HepG2 (cell line): ENCODE data around the gene RAB17. TPM values are rescaled to one million over a fixed set of nuclear protein-coding genes. Genes with fewer than 3 reads are reported as not detected.

Experiments
- BCL3 ChIP-seq: sonication (generic); formaldehyde crosslinking; IDR thresholded peaks from 2 replicates; pipeline ENCODE4 v1.5.1; 2020; ENCODE audit warnings: mild to moderate bottlenecking, missing genetic modification reagents, moderate library complexity
- FOXO1 ChIP-seq: sonication (generic); formaldehyde crosslinking; IDR thresholded peaks from 2 replicates; pipeline ENCODE4 v1.4.0; 2020; ENCODE audit warnings: missing genetic modification reagents
- GTF3A ChIP-seq: sonication (generic); formaldehyde crosslinking; conservative IDR thresholded peaks from 2 replicates; pipeline ENCODE4 v1.4.0; 2020; ENCODE audit warnings: mild to moderate bottlenecking, missing genetic modification reagents
- IKZF5 ChIP-seq: IDR thresholded peaks from 2 replicates; pipeline ENCODE4 v1.6.1; 2018; ENCODE audit warnings: missing genetic modification reagents, mild to moderate bottlenecking, missing compliant biosample characterization
- KLF11 ChIP-seq: IDR thresholded peaks from 2 replicates; pipeline ENCODE4 v1.6.1; 2016; ENCODE audit warnings: missing compliant biosample characterization
- NR1H2 ChIP-seq: sonication (generic); formaldehyde crosslinking; IDR thresholded peaks from 2 replicates; pipeline ENCODE4 v1.8.1; 2022; ENCODE audit warnings: low read depth, missing genetic modification reagents, borderline replicate concordance
- NR3C1 ChIP-seq: sonication (generic); formaldehyde crosslinking; IDR thresholded peaks from 2 replicates; pipeline ENCODE4 v1.4.0; 2020; ENCODE audit warnings: missing genetic modification reagents
- POLR2AphosphoS2 ChIP-seq: IDR thresholded peaks from 2 replicates; pipeline ENCODE4 v1.6.1; 2011; ENCODE audit warnings: low read depth, low read length, improper control_type of control experiment
- RCOR2 ChIP-seq: IDR thresholded peaks from 2 replicates; pipeline ENCODE4 v1.6.1; 2016; ENCODE audit warnings: missing biosample characterization, missing genetic modification reagents
- SALL1 ChIP-seq: sonication (generic); formaldehyde crosslinking; IDR thresholded peaks from 2 replicates; pipeline ENCODE4 v1.8.0; 2022; ENCODE audit warnings: mild to moderate bottlenecking, missing genetic modification reagents
- SP1 ChIP-seq, 2 experiments: fragments of 450-650 bp in 1 of 2; sonication (generic) in 1 of 2; formaldehyde crosslinking in 1 of 2; IDR thresholded peaks; 2 replicates each; pipeline versions ENCODE4 v1.4.0 to v1.6.1; 2016 to 2020; ENCODE audit warnings: missing genetic modification reagents in 1 of 2
- THAP8 ChIP-seq: sonication (generic); formaldehyde crosslinking; IDR thresholded peaks from 2 replicates; pipeline ENCODE4 v1.5.1; 2020; ENCODE audit warnings: missing genetic modification reagents, mild to moderate bottlenecking, borderline replicate concordance
- U2AF2 ChIP-seq: fragments of 200-400 bp; formaldehyde crosslinking; IDR thresholded peaks from 2 replicates; pipeline ENCODE4 v1.6.1; 2017; ENCODE audit warnings: low read depth, mild to moderate bottlenecking, low read length
- ZGPAT ChIP-seq: IDR thresholded peaks from 2 replicates; pipeline ENCODE4 v1.6.1; 2016; ENCODE audit warnings: mild to moderate bottlenecking
- ZMAT5 ChIP-seq: sonication (generic); formaldehyde crosslinking; IDR thresholded peaks from 2 replicates; pipeline ENCODE4 v1.5.0; 2020; ENCODE audit warnings: mild to moderate bottlenecking, low read depth, missing genetic modification reagents, borderline replicate concordance
- ZNF263 ChIP-seq: sonication (generic); formaldehyde crosslinking; IDR thresholded peaks from 2 replicates; pipeline ENCODE4 v1.4.0; 2020; ENCODE audit warnings: missing genetic modification reagents
- ZNF530 ChIP-seq: sonication (generic); formaldehyde crosslinking; IDR thresholded peaks from 2 replicates; pipeline ENCODE4 v1.5.0; 2020; ENCODE audit warnings: low read depth, mild to moderate bottlenecking, missing genetic modification reagents
- ZNF639 ChIP-seq: conservative IDR thresholded peaks from 2 replicates; pipeline ENCODE4 v1.6.1; 2018; ENCODE audit warnings: missing genetic modification reagents
- ZNF703 ChIP-seq: sonication (generic); formaldehyde crosslinking; IDR thresholded peaks from 2 replicates; pipeline ENCODE4 v1.5.1; 2020; ENCODE audit warnings: missing genetic modification reagents, mild to moderate bottlenecking, moderate library complexity, borderline replicate concordance
- ZNF740 ChIP-seq: sonication (generic); formaldehyde crosslinking; IDR thresholded peaks from 2 replicates; pipeline ENCODE4 v1.4.0; 2020; ENCODE audit warnings: missing genetic modification reagents
- ZNF773 ChIP-seq: sonication (generic); formaldehyde crosslinking; IDR thresholded peaks from 2 replicates; pipeline ENCODE4 v1.4.0; 2020; ENCODE audit warnings: missing genetic modification reagents, borderline replicate concordance
- ZNF777 ChIP-seq: sonication (generic); formaldehyde crosslinking; IDR thresholded peaks from 2 replicates; pipeline ENCODE4 v1.4.0; 2020; ENCODE audit warnings: missing genetic modification reagents
- ZNF788 ChIP-seq: sonication (generic); formaldehyde crosslinking; IDR thresholded peaks from 2 replicates; pipeline ENCODE4 v1.5.0; 2020; ENCODE audit warnings: mild to moderate bottlenecking, missing genetic modification reagents, borderline replicate concordance
- ZSCAN22 ChIP-seq: sonication (generic); formaldehyde crosslinking; IDR thresholded peaks from 2 replicates; pipeline ENCODE4 v1.4.0; 2020; ENCODE audit warnings: mild to moderate bottlenecking, missing genetic modification reagents
- polyA plus RNA-seq, 8 experiments: library from polyadenylated mRNA; depleted of rRNA in 3 of 8; stranded (reverse) in 7 of 8; unstranded in 1 of 8; fragments of >200 nt; fragmentation: Illumina TruSeq in 4 of 8; extraction: Trizol in 4 of 8; gene quantifications; 2 replicates each; pipeline versions ENCODE4 v1.2.1 to v1.2.3, GENCODE V29; 2011 to 2016; ENCODE audit warnings: low read depth in 4 of 8, missing spikeins in 1 of 8, mixed read lengths in 1 of 8; ENCODE audit not compliant: insufficient read depth in 1 of 8
- total RNA-seq, 5 experiments: library from RNA; depleted of rRNA; stranded (reverse); fragments of >200 nt; fragmentation: Illumina TruSeq; extraction: Trizol; gene quantifications; 2 replicates each; pipeline ENCODE4 v1.2.3, GENCODE V29; 2016; ENCODE audit warnings: low read depth in 1 of 5

Gene RAB17
- total and polyA plus RNA-seq, 2 of the 13 experiments (the other 11 are each of a cell fraction or from before 2014, with no cell fraction given): 68.0 to 124 TPM

- TF ChIP-seq ZMAT5: no peak
- no peak for TF ChIP-seq KLF11 (CRISPR knock-in tag)
- no peak for TF ChIP-seq THAP8 (CRISPR knock-in tag)
- TF ChIP-seq BCL3: no peak; the same call in none of the 2 replicates
- peak; percentile 65; the same call in 1 of the 2 replicates for TF ChIP-seq ZNF639
- no peak for TF ChIP-seq U2AF2
- no peak for TF ChIP-seq ZSCAN22 (CRISPR knock-in tag)
- TF ChIP-seq GTF3A (CRISPR knock-in tag): no peak
- peak; percentile 98 for TF ChIP-seq ZNF788 (CRISPR knock-in tag)
- no peak for TF ChIP-seq ZNF703
- peak; percentile 97 for TF ChIP-seq FOXO1 (CRISPR knock-in tag)
- no peak for TF ChIP-seq ZNF773 (CRISPR knock-in tag)
- no peak; the same call in 1 of the 2 replicates for TF ChIP-seq NR1H2 (CRISPR knock-in tag)
- TF ChIP-seq ZNF263 (CRISPR knock-in tag): peak; percentile 58; the same call in 1 of the 2 replicates
- no peak for TF ChIP-seq ZNF740 (CRISPR knock-in tag)
- peak; percentile 88 for TF ChIP-seq RCOR2 (CRISPR knock-in tag)
- no peak for TF ChIP-seq ZNF777
- no peak for TF ChIP-seq SP1 (IDR thresholded peaks at IDR 0.05)
- peak; percentile 78 for TF ChIP-seq SP1 (CRISPR knock-in tag; IDR thresholded peaks at IDR 0.05)
- peak; percentile 94 for TF ChIP-seq ZGPAT
- TF ChIP-seq NR3C1 (CRISPR knock-in tag): no peak
- TF ChIP-seq IKZF5 (CRISPR knock-in tag): peak; percentile 98
- TF ChIP-seq ZNF530: no peak
- TF ChIP-seq POLR2AphosphoS2: no peak
- peak; percentile 99 for TF ChIP-seq SALL1 (CRISPR knock-in tag)
These were observed 23.7 kb upstream of the RAB17 start (continued) for GRCh38 chr2:237614151-237614720.
